ENCODE results near the gene KY. TPM values are rescaled to one million over a fixed set of nuclear protein-coding genes. Genes with fewer than 3 reads are reported as not detected.

The KY gene
- total RNA-seq, 1 donor from 2014 or later = not detected

- Mint-ChIP-seq H3K27ac (no peak overlapping the region), H3K4me3 (ENCODE audit: low read depth) (no peak overlapping the region), H3K4me1 (ENCODE audit: low read depth) (no peaks in the 10 kb centered on the region), H3K27me3 (ENCODE audit: low read depth) (peaks cover 6% of the 10 kb centered on the region), H3K36me3 (ENCODE audit: low read depth) (peaks cover 3% of the 10 kb centered on the region), H3K9me3 (peaks cover 17% of the 10 kb centered on the region)
- intact Hi-C loops (cut with micrococcal nuclease) = no loop called here
- DNase-seq (ENCODE audit: low spot score) = no peak
These were observed 21.9 kb downstream of the KY start for GRCh38 chr3:134628884-134629283.

- Mint-ChIP-seq H3K4me1 (ENCODE audit: low read depth) (no peaks in the 10 kb centered on the region), H3K27me3 (ENCODE audit: low read depth) (peaks cover 2% of the 10 kb centered on the region), H3K4me3 (ENCODE audit: low read depth) (no peak overlapping the region), H3K36me3 (ENCODE audit: low read depth) (peaks cover 3% of the 10 kb centered on the region), H3K9me3 (peaks cover 17% of the 10 kb centered on the region), H3K27ac (no peak overlapping the region)
- DNase-seq (ENCODE audit: low spot score) = no peak
- intact Hi-C loops (cut with micrococcal nuclease) = no loop called here
These were observed 23.0 kb downstream of the KY start for GRCh38 chr3:134627831-134628230.

GRCh38 chr3:134625885-134626741 lies 24.7 kb downstream of the KY start:
- H3K9me3 Mint-ChIP-seq = peaks cover 11% of the 10 kb centered on the region
- peaks cover 3% of the 10 kb centered on the region for H3K36me3 Mint-ChIP-seq (ENCODE audit: low read depth)
- no peak for DNase-seq (ENCODE audit: low spot score)
- no peak overlapping the region for H3K4me3 Mint-ChIP-seq (ENCODE audit: low read depth)
- H3K4me1 Mint-ChIP-seq (ENCODE audit: low read depth) = no peaks in the 10 kb centered on the region
- intact Hi-C loops (cut with micrococcal nuclease) = no loop called here
- H3K27me3 Mint-ChIP-seq (ENCODE audit: low read depth) = no peaks in the 10 kb centered on the region
- no peak overlapping the region for H3K27ac Mint-ChIP-seq

GRCh38 chr3:134625462-134625861 lies 25.4 kb downstream of the KY start:
- no peaks in the 10 kb centered on the region for H3K36me3 Mint-ChIP-seq (ENCODE audit: low read depth)
- no peak overlapping the region for H3K27ac Mint-ChIP-seq
- H3K4me1 Mint-ChIP-seq (ENCODE audit: low read depth) = no peaks in the 10 kb centered on the region
- no peak for DNase-seq (ENCODE audit: low spot score)
- H3K9me3 Mint-ChIP-seq = peaks cover 4% of the 10 kb centered on the region
- no peaks in the 10 kb centered on the region for H3K27me3 Mint-ChIP-seq (ENCODE audit: low read depth)
- intact Hi-C loops (cut with micrococcal nuclease) = no loop called here
- H3K4me3 Mint-ChIP-seq (ENCODE audit: low read depth) = no peak overlapping the region

- Mint-ChIP-seq H3K9me3 (no peaks in the 10 kb centered on the region), H3K4me3 (ENCODE audit: low read depth) (no peak overlapping the region), H3K27ac (no peak overlapping the region), H3K36me3 (ENCODE audit: low read depth) (no peaks in the 10 kb centered on the region), H3K4me1 (ENCODE audit: low read depth) (no peaks in the 10 kb centered on the region), H3K27me3 (ENCODE audit: low read depth) (no peaks in the 10 kb centered on the region)
- no peak for DNase-seq (ENCODE audit: low spot score)
- intact Hi-C loops (cut with micrococcal nuclease) = no loop called here
These were observed 26.1 kb downstream of the KY start for GRCh38 chr3:134624537-134625287.

GRCh38 chr3:134623615-134624245 lies 27.1 kb downstream of the KY start:
- Mint-ChIP-seq H3K27me3 (ENCODE audit: low read depth) (no peaks in the 10 kb centered on the region), H3K9me3 (no peaks in the 10 kb centered on the region), H3K4me3 (ENCODE audit: low read depth) (no peak overlapping the region), H3K27ac (no peak overlapping the region), H3K36me3 (ENCODE audit: low read depth) (no peaks in the 10 kb centered on the region), H3K4me1 (ENCODE audit: low read depth) (no peaks in the 10 kb centered on the region)
- DNase-seq (ENCODE audit: low spot score) = no peak
- intact Hi-C loops (cut with micrococcal nuclease) = no loop called here

GRCh38 chr3:134622806-134623365 lies 27.9 kb downstream of the KY start:
- Mint-ChIP-seq H3K9me3 (no peaks in the 10 kb centered on the region), H3K27ac (no peak overlapping the region), H3K4me3 (ENCODE audit: low read depth) (no peak overlapping the region), H3K4me1 (ENCODE audit: low read depth) (no peaks in the 10 kb centered on the region), H3K36me3 (ENCODE audit: low read depth) (no peaks in the 10 kb centered on the region), H3K27me3 (ENCODE audit: low read depth) (no peaks in the 10 kb centered on the region)
- DNase-seq (ENCODE audit: low spot score) = no peak
- intact Hi-C loops (cut with micrococcal nuclease) = no loop called here

- no peaks in the 10 kb centered on the region for H3K36me3 Mint-ChIP-seq (ENCODE audit: low read depth)
- no peaks in the 10 kb centered on the region for H3K4me1 Mint-ChIP-seq (ENCODE audit: low read depth)
- H3K9me3 Mint-ChIP-seq = no peaks in the 10 kb centered on the region
- DNase-seq (ENCODE audit: low spot score) = no peak
- no peak overlapping the region for H3K27ac Mint-ChIP-seq
- H3K4me3 Mint-ChIP-seq (ENCODE audit: low read depth) = no peak overlapping the region
- intact Hi-C loops (cut with micrococcal nuclease) = no loop called here
- no peaks in the 10 kb centered on the region for H3K27me3 Mint-ChIP-seq (ENCODE audit: low read depth)
These were observed 29.0 kb downstream of the KY start for GRCh38 chr3:134621854-134622253.

GRCh38 chr3:134620476-134621115 lies 30.2 kb downstream of the KY start:
- intact Hi-C loops (cut with micrococcal nuclease) = no loop called here
- H3K27ac Mint-ChIP-seq = no peak overlapping the region
- no peaks in the 10 kb centered on the region for H3K9me3 Mint-ChIP-seq
- H3K4me3 Mint-ChIP-seq (ENCODE audit: low read depth) = no peak overlapping the region
- no peak for DNase-seq (ENCODE audit: low spot score)
- H3K4me1 Mint-ChIP-seq (ENCODE audit: low read depth) = no peaks in the 10 kb centered on the region
- no peaks in the 10 kb centered on the region for H3K27me3 Mint-ChIP-seq (ENCODE audit: low read depth)
- no peaks in the 10 kb centered on the region for H3K36me3 Mint-ChIP-seq (ENCODE audit: low read depth)

- intact Hi-C loops (cut with micrococcal nuclease) = no loop called here
- no peaks in the 10 kb centered on the region for H3K36me3 Mint-ChIP-seq (ENCODE audit: low read depth)
- no peak overlapping the region for H3K4me3 Mint-ChIP-seq (ENCODE audit: low read depth)
- H3K4me1 Mint-ChIP-seq (ENCODE audit: low read depth) = no peaks in the 10 kb centered on the region
- H3K27me3 Mint-ChIP-seq (ENCODE audit: low read depth) = no peaks in the 10 kb centered on the region
- no peak for DNase-seq (ENCODE audit: low spot score)
- no peak overlapping the region for H3K27ac Mint-ChIP-seq
- H3K9me3 Mint-ChIP-seq = no peaks in the 10 kb centered on the region
These were observed 30.9 kb downstream of the KY start for GRCh38 chr3:134619884-134620445.

- Mint-ChIP-seq H3K27me3 (ENCODE audit: low read depth) (no peaks in the 10 kb centered on the region), H3K36me3 (ENCODE audit: low read depth) (no peaks in the 10 kb centered on the region), H3K9me3 (no peaks in the 10 kb centered on the region), H3K27ac (no peak overlapping the region), H3K4me1 (ENCODE audit: low read depth) (no peaks in the 10 kb centered on the region), H3K4me3 (ENCODE audit: low read depth) (no peak overlapping the region)
- no peak for DNase-seq (ENCODE audit: low spot score)
- intact Hi-C loops (cut with micrococcal nuclease) = no loop called here
These were observed 31.6 kb downstream of the KY start for GRCh38 chr3:134619301-134619615.

- no peaks in the 10 kb centered on the region for H3K36me3 Mint-ChIP-seq (ENCODE audit: low read depth)
- no peak for DNase-seq (ENCODE audit: low spot score)
These were observed 32.1 kb downstream of the KY start for GRCh38 chr3:134618478-134619300.

More at GRCh38 chr3:134618478-134619300, 32.1 kb downstream of the KY start:
- H3K4me1 Mint-ChIP-seq (ENCODE audit: low read depth) = no peaks in the 10 kb centered on the region
- H3K27ac Mint-ChIP-seq = no peak overlapping the region
- H3K4me3 Mint-ChIP-seq (ENCODE audit: low read depth) = no peak overlapping the region
- intact Hi-C loops (cut with micrococcal nuclease) = no loop called here
- no peaks in the 10 kb centered on the region for H3K27me3 Mint-ChIP-seq (ENCODE audit: low read depth)
- H3K9me3 Mint-ChIP-seq = no peaks in the 10 kb centered on the region
